ENCODE data around the gene RBMS1.

- TF ChIP-seq CTCF (conservative IDR thresholded peaks at IDR 0.05 in 1 of 2, IDR thresholded peaks at IDR 0.05 in 1 of 2; ENCODE audit: extremely low read depth in 1 of 2, insufficient read depth in 1 of 2, low read depth in 1 of 2, low read length in 2 of 2): no peak
- no peak for TF ChIP-seq EZH2 (IDR thresholded peaks at IDR 0.05; ENCODE audit: borderline replicate concordance, low read length)
Measured at GRCh38 chr2:160501370-160501769, 7.8 kb upstream of the RBMS1 start.
